Nephron (organoid): ENCODE results near the gene BBOX1.
A peak's percentile ranks its signal among the peaks of the same experiment; 100 is the strongest.

ENCODE experiments used
- H3K27ac Mint-ChIP-seq, 3 experiments: 2 replicates each; pipeline ENCODE4 v1.8.0; 2020; ENCODE audit warnings: mixed read lengths in 3 of 3, mild to moderate bottlenecking in 2 of 3, moderate library complexity in 1 of 3
- H3K27me3 Mint-ChIP-seq: 2 replicates; pipeline ENCODE4 v1.8.0; 2021; ENCODE audit warnings: low read depth, mild to moderate bottlenecking, moderate library complexity, mixed read lengths
- H3K36me3 Mint-ChIP-seq: 2 replicates; pipeline ENCODE4 v1.8.0; 2020; ENCODE audit warnings: low read depth, mixed read lengths
- H3K4me1 Mint-ChIP-seq: 2 replicates; pipeline ENCODE4 v1.8.0; 2020; ENCODE audit warnings: mixed read lengths
- H3K4me3 Mint-ChIP-seq, 3 experiments: 2 replicates each; pipeline ENCODE4 v1.8.0; 2020; ENCODE audit warnings: mild to moderate bottlenecking in 3 of 3, mixed read lengths in 3 of 3, moderate library complexity in 2 of 3
- H3K9me3 Mint-ChIP-seq: 2 replicates; pipeline ENCODE4 v1.8.0; 2020; ENCODE audit warnings: mixed read lengths
- CTCF ChIP-seq, 3 experiments: fragments of 200-600 bp; sonication (generic); IDR thresholded peaks; one replicate each; pipeline ENCODE4 v1.5.0; 2021; ENCODE audit warnings: antibody characterized with exemption in 3 of 3; ENCODE audit not compliant: unreplicated experiment in 3 of 3

The BBOX1 gene

DNA sequence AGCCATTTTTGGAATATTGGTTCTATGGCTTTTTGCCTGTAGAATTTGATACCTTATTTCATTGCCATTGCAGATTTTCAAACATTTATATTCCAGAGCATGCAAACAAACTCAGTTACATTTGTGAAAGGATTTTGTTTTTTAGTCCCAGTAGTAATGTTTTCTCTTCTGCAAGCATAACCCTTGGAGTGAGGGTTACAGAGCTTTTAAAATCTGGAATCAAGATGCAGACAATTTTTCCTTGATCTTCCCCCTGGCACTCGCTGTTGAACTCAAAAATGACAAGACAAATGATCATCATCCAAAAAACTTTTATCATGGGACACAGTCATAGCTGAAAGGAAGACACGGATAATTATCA, 20.8 kb downstream of the BBOX1 start:
- Mint-ChIP-seq H3K4me3 (peak overlapping the region in 1 of 3 experiments; percentile 2), H3K4me1 (peaks cover 41% of the 10 kb centered on the region), H3K36me3 (peaks cover 11% of the 10 kb centered on the region), H3K9me3 (peaks cover 4% of the 10 kb centered on the region), H3K27me3 (no peaks in the 10 kb centered on the region), H3K27ac (peak overlapping the region; percentile 10 to 84 (median 68))
- no peak for TF ChIP-seq CTCF (IDR thresholded peaks at IDR 0.05; ENCODE audit: unreplicated experiment in 3 of 3)

DNA sequence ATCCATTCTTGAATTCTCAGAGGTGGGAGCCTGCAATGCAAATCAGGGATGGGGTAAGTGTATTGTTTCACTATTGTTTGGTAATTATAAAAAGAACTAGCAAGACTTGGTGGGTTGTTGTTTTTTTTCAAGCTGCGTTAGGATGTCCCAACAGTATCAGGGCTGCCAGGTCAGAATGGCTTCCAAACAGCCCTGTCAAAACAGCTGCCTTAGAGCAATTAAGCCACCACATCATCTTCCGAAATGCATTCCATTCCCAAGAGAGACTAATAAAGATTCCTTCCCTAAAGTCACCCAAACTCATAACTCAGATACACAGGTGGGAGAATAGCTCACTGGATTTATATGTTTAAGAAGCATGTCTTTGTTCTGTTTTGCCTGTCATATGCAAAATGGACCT, 23.5 kb downstream of the BBOX1 start:
- Mint-ChIP-seq H3K4me3 (no peak overlapping the region), H3K4me1 (peaks cover 34% of the 10 kb centered on the region), H3K9me3 (no peaks in the 10 kb centered on the region), H3K36me3 (peaks cover 3% of the 10 kb centered on the region), H3K27me3 (no peaks in the 10 kb centered on the region), H3K27ac (peak overlapping the region in 2 of 3 experiments; percentile 5 to 22)
- no peak for TF ChIP-seq CTCF (IDR thresholded peaks at IDR 0.05; ENCODE audit: unreplicated experiment in 3 of 3)

DNA sequence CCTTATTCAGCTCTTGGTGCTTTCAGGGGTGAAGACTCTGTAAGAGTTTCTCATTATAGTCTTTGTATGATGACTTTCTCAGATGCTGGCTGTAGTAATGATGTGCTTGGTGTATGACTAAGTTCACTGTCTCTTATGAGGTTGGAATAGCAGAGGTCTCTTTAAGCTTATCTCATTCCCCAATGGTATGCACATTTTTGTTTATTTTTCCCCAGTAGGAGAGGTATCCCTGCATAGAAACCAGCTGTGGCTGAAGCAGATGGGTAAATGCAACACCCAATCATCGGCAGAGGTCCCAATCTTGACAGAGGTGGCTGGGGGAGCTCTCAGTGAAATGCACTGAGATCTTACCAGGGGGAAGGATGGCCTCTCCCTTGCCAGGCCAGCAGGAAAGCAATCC, 34.6 kb downstream of the BBOX1 start:
- peak overlapping the region in 1 of 3 experiments; percentile 6 for H3K27ac Mint-ChIP-seq
- TF ChIP-seq CTCF (IDR thresholded peaks at IDR 0.05; ENCODE audit: unreplicated experiment in 3 of 3): no peak
- H3K4me1 Mint-ChIP-seq: peaks cover 12% of the 10 kb centered on the region
- H3K36me3 Mint-ChIP-seq: peaks cover 11% of the 10 kb centered on the region
- peaks cover 22% of the 10 kb centered on the region for H3K9me3 Mint-ChIP-seq
- H3K27me3 Mint-ChIP-seq: peaks cover 18% of the 10 kb centered on the region
- no peak overlapping the region for H3K4me3 Mint-ChIP-seq

DNA sequence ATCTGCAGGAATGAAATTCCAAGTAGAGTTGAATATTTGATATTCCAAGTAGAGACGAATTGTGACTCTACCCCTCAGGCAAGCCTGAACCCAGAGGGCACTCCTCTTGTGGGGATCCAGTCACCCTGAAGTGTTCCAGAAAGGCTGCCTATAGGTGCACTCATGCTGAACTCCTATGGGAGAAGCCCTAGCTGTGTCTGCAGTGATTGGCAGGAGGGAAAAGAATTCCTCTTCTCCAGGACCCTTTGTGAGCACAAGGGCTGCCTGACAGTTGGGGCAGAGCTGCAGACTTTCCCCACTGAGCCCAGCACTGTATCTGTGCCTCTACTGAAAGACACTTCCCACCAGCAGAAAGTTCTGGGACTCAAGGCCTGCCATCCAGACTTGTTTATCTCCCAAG, 35.0 kb downstream of the BBOX1 start:
- no peak for TF ChIP-seq CTCF (IDR thresholded peaks at IDR 0.05; ENCODE audit: unreplicated experiment in 3 of 3)
- Mint-ChIP-seq H3K4me3 (no peak overlapping the region), H3K27me3 (peaks cover 18% of the 10 kb centered on the region)

DNA sequence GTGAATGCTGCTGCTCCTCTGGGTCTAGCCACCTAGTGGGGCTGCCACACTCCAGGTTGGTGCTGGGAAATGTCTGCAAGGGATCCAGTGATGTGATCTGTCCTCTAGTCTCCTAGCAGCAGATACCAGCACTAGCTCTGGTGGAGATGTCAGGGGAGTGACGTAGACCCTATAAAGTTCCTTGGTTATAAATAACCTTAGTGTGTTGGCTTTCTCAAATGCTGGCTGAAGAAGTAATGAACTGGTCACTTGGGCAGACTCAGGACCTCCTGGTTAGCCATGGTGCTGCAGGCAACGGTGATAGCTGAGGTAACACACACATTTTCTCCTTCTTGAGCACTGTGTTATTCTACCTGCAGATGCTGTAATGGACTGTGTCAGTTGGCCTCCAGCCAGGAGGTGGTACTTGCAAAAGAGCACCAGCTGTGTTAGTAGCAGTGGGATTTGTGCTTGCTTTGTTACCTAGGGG, 35.5 kb downstream of the BBOX1 start:
- H3K4me3 Mint-ChIP-seq: no peak overlapping the region
- peaks cover 12% of the 10 kb centered on the region for H3K4me1 Mint-ChIP-seq
- H3K27me3 Mint-ChIP-seq: peaks cover 18% of the 10 kb centered on the region
- peaks cover 11% of the 10 kb centered on the region for H3K36me3 Mint-ChIP-seq
- peaks cover 15% of the 10 kb centered on the region for H3K9me3 Mint-ChIP-seq
- TF ChIP-seq CTCF (IDR thresholded peaks at IDR 0.05; ENCODE audit: unreplicated experiment in 3 of 3): no peak
- peak overlapping the region; percentile 21 to 57 (median 40) for H3K27ac Mint-ChIP-seq

More for the DNA sequence above, 35.0 kb downstream of the BBOX1 start:
- peak overlapping the region in 1 of 3 experiments; percentile 6 for H3K27ac Mint-ChIP-seq
- peaks cover 11% of the 10 kb centered on the region for H3K36me3 Mint-ChIP-seq
- peaks cover 12% of the 10 kb centered on the region for H3K4me1 Mint-ChIP-seq
- peaks cover 18% of the 10 kb centered on the region for H3K9me3 Mint-ChIP-seq

GRCh38 chr11:27081056-27081455, 40.4 kb downstream of the BBOX1 start:
- H3K4me1 Mint-ChIP-seq: peaks cover 36% of the 10 kb centered on the region
- H3K4me3 Mint-ChIP-seq: no peak overlapping the region
- TF ChIP-seq CTCF (IDR thresholded peaks at IDR 0.05; ENCODE audit: unreplicated experiment in 3 of 3): no peak
- H3K36me3 Mint-ChIP-seq: no peaks in the 10 kb centered on the region
- H3K27ac Mint-ChIP-seq: no peak overlapping the region
- H3K9me3 Mint-ChIP-seq: no peaks in the 10 kb centered on the region
- peaks cover 6% of the 10 kb centered on the region for H3K27me3 Mint-ChIP-seq
